SK-N-SH (cell line): ENCODE data around the gene ARHGEF19. TPM values are rescaled to one million over a fixed set of nuclear protein-coding genes. Genes with fewer than 3 reads are reported as not detected.

Experiments
- CTCF ChIA-PET: fragments of 300-600, 350-600 bp; formaldehyde crosslinking; extraction: SDS; loops from one replicate; lab custom pipeline; 2021; lab: Yijun Ruan, JAX
- POLR2A ChIA-PET: fragments of 350-600 bp; sonication (Branson Sonifier 250); formaldehyde crosslinking; extraction: SDS; loops from one replicate; lab custom pipeline; 2020; ENCODE audit warnings: antibody characterized with exemption, inconsistent platforms; lab: Yijun Ruan, JAX
- DNase-seq: peaks from one replicate; pipeline ENCODE4 v3.0.0; 2012
- H2AFZ ChIP-seq: fragments of 200-600 bp; sonication (generic); 2 replicates; pipeline ENCODE4 v1.8.1; 2016; ENCODE audit warnings: antibody characterized with exemption, mild to moderate bottlenecking, low read depth
- H3F3A ChIP-seq: fragments of 200-600 bp; sonication (generic); replicated peaks from 2 replicates; pipeline ENCODE3; 2016; ENCODE audit warnings: antibody characterized with exemption, mild to moderate bottlenecking; ENCODE audit not compliant: insufficient read depth
- H3K27ac ChIP-seq, 2 experiments: fragments of 200-500 bp in 1 of 2; fragments of 200-600 bp in 1 of 2; sonication (Bioruptor generic) in 1 of 2; sonication (generic), shearing (Covaris generic) in 1 of 2; 2 replicates each; pipeline versions ENCODE4 v1.5.1 to v1.6.1; 2014 to 2016; ENCODE audit warnings: low read depth in 2 of 2, inconsistent platforms in 1 of 2, low read length in 1 of 2, mild to moderate bottlenecking in 1 of 2, mixed read lengths in 1 of 2
- H3K27me3 ChIP-seq: fragments of 200-600 bp; sonication (generic), shearing (Covaris generic); 2 replicates; pipeline ENCODE4 v1.6.1; 2016; ENCODE audit warnings: mixed run types; ENCODE audit not compliant: insufficient read depth
- H3K36me3 ChIP-seq, 2 experiments: fragments of 200-500 bp in 1 of 2; fragments of 200-600 bp in 1 of 2; sonication (Bioruptor generic) in 1 of 2; sonication (generic) in 1 of 2; replicated peaks in 1 of 2; 2 replicates each; pipeline versions ENCODE3 to v1.5.1; 2014 to 2016; ENCODE audit warnings: low read length in 1 of 2, mild to moderate bottlenecking in 1 of 2; ENCODE audit not compliant: insufficient read depth in 2 of 2, control insufficient read depth in 1 of 2
- H3K4me1 ChIP-seq, 2 experiments: fragments of 200-500 bp in 1 of 2; fragments of 200-600 bp in 1 of 2; sonication (Bioruptor generic) in 1 of 2; sonication (generic), shearing (Covaris generic) in 1 of 2; 2 replicates each; pipeline versions ENCODE4 v1.5.1 to v1.6.1; 2014 to 2016; ENCODE audit warnings: low read depth in 1 of 2, low read length in 1 of 2, mixed run types in 1 of 2; ENCODE audit not compliant: insufficient read depth in 2 of 2, control insufficient read depth in 1 of 2
- H3K4me2 ChIP-seq: fragments of 200-600 bp; sonication (generic), shearing (Covaris generic); 2 replicates; pipeline ENCODE4 v1.6.1; 2017; ENCODE audit warnings: mixed run types
- H3K4me3 ChIP-seq, 2 experiments: fragments of 200-500 bp in 1 of 2; fragments of 200-600 bp in 1 of 2; sonication (Bioruptor generic) in 1 of 2; sonication (generic), shearing (Covaris generic) in 1 of 2; 2 replicates each; pipeline versions ENCODE4 v1.5.1 to v1.8.1; 2014 to 2016; ENCODE audit warnings: low read depth in 2 of 2, inconsistent platforms in 1 of 2, low read length in 1 of 2, mild to moderate bottlenecking in 1 of 2, mixed read lengths in 1 of 2, moderate library complexity in 1 of 2
- H3K79me2 ChIP-seq: fragments of 200-600 bp; sonication (generic); 2 replicates; pipeline ENCODE4 v1.8.1; 2017; ENCODE audit warnings: mild to moderate bottlenecking; ENCODE audit not compliant: insufficient read depth
- H3K9ac ChIP-seq: fragments of 200-600 bp; sonication (generic); 2 replicates; pipeline ENCODE4 v1.6.1; 2017; ENCODE audit warnings: mixed run types
- H3K9me2 ChIP-seq: fragments of 200-600 bp; sonication (generic); 2 replicates; pipeline ENCODE4 v1.6.1; 2017; ENCODE audit warnings: mixed run types
- H3K9me3 ChIP-seq: fragments of 200-600 bp; sonication (generic); 2 replicates; pipeline ENCODE4 v1.6.1; 2017; ENCODE audit warnings: mixed run types, mild to moderate bottlenecking, moderate library complexity
- H4K20me1 ChIP-seq: fragments of 200-600 bp; sonication (generic); 2 replicates; pipeline ENCODE4 v1.6.1; 2017; ENCODE audit warnings: mild to moderate bottlenecking, mixed run types; ENCODE audit not compliant: insufficient read depth
- CHD2 ChIP-seq: fragments of 150-350 bp; IDR thresholded peaks from 2 replicates; pipeline ENCODE4 v1.6.1; 2018; ENCODE audit warnings: low read length; ENCODE audit not compliant: partially characterized antibody
- ELF1 ChIP-seq: IDR thresholded peaks from 2 replicates; pipeline ENCODE4 v1.4.0; 2012
- EZH2phosphoT487 ChIP-seq: fragments of 200-600 bp; sonication (generic); IDR thresholded peaks from 2 replicates; pipeline ENCODE4 v1.6.1; 2017; ENCODE audit warnings: low read depth, mixed run types, mild to moderate bottlenecking, antibody characterized with exemption, moderate library complexity, borderline replicate concordance
- FOXJ3 ChIP-seq: sonication (generic); formaldehyde crosslinking; IDR thresholded peaks from 2 replicates; pipeline ENCODE4 v1.5.1; 2020; ENCODE audit warnings: mild to moderate bottlenecking, missing genetic modification reagents
- PBX3 ChIP-seq: IDR thresholded peaks from 2 replicates; pipeline ENCODE4; 2012
- RFX5 ChIP-seq: IDR thresholded peaks from 2 replicates; pipeline ENCODE4 v1.6.1; 2012; ENCODE audit warnings: mild to moderate bottlenecking, improper control_type of control experiment, low read length
- SIN3A ChIP-seq: IDR thresholded peaks from 2 replicates; pipeline ENCODE4 v1.6.1; 2012; ENCODE audit warnings: low read depth, mild to moderate bottlenecking, low read length, moderate library complexity, borderline replicate concordance
- WGBS: methylation state at CpG from one replicate; pipeline ENCODE4 v1.1.6; 2017; ENCODE audit warnings: low lambda C conversion rate; 5-methylcytosine and 5-hydroxymethylcytosine counted together
- polyA plus RNA-seq, 3 experiments: library from polyadenylated mRNA; depleted of rRNA; stranded (reverse); fragments of >200 nt; gene quantifications; 2 replicates each; pipeline ENCODE4 v1.2.3, GENCODE V29; 2012
- TF ChIP-seq, protein P1 (sequence below): fragments of 150-350 bp; IDR thresholded peaks from 2 replicates; pipeline ENCODE4 v1.6.1; 2016; ENCODE audit warnings: mild to moderate bottlenecking, low read depth, low read length

Gene ARHGEF19
- polyA plus RNA-seq, 1 of the 3 experiments (the other 2 are of a cell fraction): 11.5 TPM

- no peaks in the 10 kb centered on the region for H3K27me3 ChIP-seq
- peaks cover 0 to 7% of the 10 kb centered on the region in 2 experiments; a peak in 2 of 4 replicates for H3K4me1 ChIP-seq
- no peaks in the 10 kb centered on the region for H3K79me2 ChIP-seq
- no peak overlapping the region for H2AFZ ChIP-seq
- no peaks in the 10 kb centered on the region for H3K9me2 ChIP-seq
- H4K20me1 ChIP-seq: no peaks in the 10 kb centered on the region
- no peak overlapping the region for H3K4me3 ChIP-seq
- H3K4me2 ChIP-seq: no peak overlapping the region
- WGBS: 94% methylated on average over 29 of the region's 32 CpGs
- H3K9me3 ChIP-seq: no peaks in the 10 kb centered on the region
- H3K27ac ChIP-seq: no peak overlapping the region
- no peak overlapping the region for H3K9ac ChIP-seq
- TF ChIP-seq ELF1: no peak
- TF ChIP-seq, protein P1, sequence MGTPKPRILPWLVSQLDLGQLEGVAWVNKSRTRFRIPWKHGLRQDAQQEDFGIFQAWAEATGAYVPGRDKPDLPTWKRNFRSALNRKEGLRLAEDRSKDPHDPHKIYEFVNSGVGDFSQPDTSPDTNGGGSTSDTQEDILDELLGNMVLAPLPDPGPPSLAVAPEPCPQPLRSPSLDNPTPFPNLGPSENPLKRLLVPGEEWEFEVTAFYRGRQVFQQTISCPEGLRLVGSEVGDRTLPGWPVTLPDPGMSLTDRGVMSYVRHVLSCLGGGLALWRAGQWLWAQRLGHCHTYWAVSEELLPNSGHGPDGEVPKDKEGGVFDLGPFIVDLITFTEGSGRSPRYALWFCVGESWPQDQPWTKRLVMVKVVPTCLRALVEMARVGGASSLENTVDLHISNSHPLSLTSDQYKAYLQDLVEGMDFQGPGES: no peak
- no peak for TF ChIP-seq CHD2
- TF ChIP-seq FOXJ3: no peak
- TF ChIP-seq SIN3A: no peak
- TF ChIP-seq RFX5: no peak
- no peak for TF ChIP-seq PBX3
- no peak for DNase-seq
- peaks cover 18% of the 10 kb centered on the region for H3F3A ChIP-seq
- ChIA-PET POLR2A (no interaction called here), CTCF (interaction anchor here (0.8 to 1.7 kb wide), 6 partner anchors 10 to 80 kb away, joined by 3 to 6 read pairs (median 3); no protein-coding TSS in a partner anchor)
- no peaks in the 10 kb centered on the region for H3K36me3 ChIP-seq
Observed at GRCh38 chr1:16162163-16162822, 50.2 kb downstream of the ARHGEF19 start.

DNA sequence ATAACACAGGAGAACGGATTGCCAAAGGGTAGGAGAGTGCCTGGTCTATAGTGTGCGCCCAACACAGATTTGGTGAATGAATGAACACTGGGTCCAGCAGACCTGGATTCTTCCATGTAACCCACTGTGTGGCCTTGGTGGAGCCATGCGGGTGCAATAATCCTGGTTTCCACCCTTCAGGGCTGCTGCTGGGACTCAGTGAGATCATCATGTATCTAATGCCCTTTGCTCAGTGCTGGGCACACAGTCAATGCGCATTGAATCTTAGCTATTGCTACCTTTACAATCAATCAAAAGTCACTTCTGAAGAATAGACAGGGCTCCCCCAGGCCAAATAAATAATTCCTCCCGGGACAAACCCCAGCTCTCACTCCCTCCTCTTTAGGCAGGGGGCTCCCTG lies 50.7 kb downstream of the ARHGEF19 start:
- CTCF ChIA-PET: interaction anchor here (1.1 to 1.7 kb wide), 2 partner anchors 11 to 79 kb away, joined by 3 to 5 read pairs; no protein-coding TSS in a partner anchor

More for the DNA sequence above, 50.7 kb downstream of the ARHGEF19 start:
- no peaks in the 10 kb centered on the region for H4K20me1 ChIP-seq
- no peaks in the 10 kb centered on the region for H3K79me2 ChIP-seq
- H3K36me3 ChIP-seq: no peaks in the 10 kb centered on the region
- no peak overlapping the region for H2AFZ ChIP-seq
- no peaks in the 10 kb centered on the region for H3K27me3 ChIP-seq
- POLR2A ChIA-PET: no interaction called here
- no peak for TF ChIP-seq EZH2phosphoT487
- TF ChIP-seq, all 33 proteins: peak for 0
- no peak overlapping the region for H3K9ac ChIP-seq
- no peak overlapping the region for H3K27ac ChIP-seq
- WGBS: 82% methylated on average over 4 of the region's 5 CpGs
- peaks cover 22% of the 10 kb centered on the region for H3F3A ChIP-seq
- H3K9me2 ChIP-seq: no peaks in the 10 kb centered on the region
- no peak overlapping the region for H3K4me2 ChIP-seq
- peaks cover 0 to 5% of the 10 kb centered on the region in 2 experiments; a peak in 2 of 4 replicates for H3K4me1 ChIP-seq
- H3K4me3 ChIP-seq: no peak overlapping the region
- no peak for DNase-seq
- no peaks in the 10 kb centered on the region for H3K9me3 ChIP-seq
